GM18951 (cell line): ENCODE measurements around the gene ERBB3.
A peak's percentile ranks its signal among the peaks of the same experiment; 100 is the strongest.

Source experiments
- POLR2A ChIP-seq: IDR thresholded peaks from 4 replicates; pipeline ENCODE4 v1.6.1; 2011; ENCODE audit warnings: mild to moderate bottlenecking; ENCODE audit not compliant: insufficient read length, insufficient read depth; ENCODE audit errors: extremely low read depth
- in situ Hi-C: fragments of 300-500 bp; cut with MboI; formaldehyde crosslinking; loops from one replicate; pipeline ENCODE4 v1.12.0; 2022; ENCODE audit warnings: low sequenced_read_pairs, mixed read lengths, inconsistent platforms; ENCODE audit not compliant: unreplicated experiment

The ERBB3 gene

GRCh38 chr12:56086608-56087007 lies 6.6 kb downstream of the ERBB3 start:
- in situ Hi-C loops = no loop called here

GRCh38 chr12:56087220-56087619 lies 7.3 kb downstream of the ERBB3 start:
- in situ Hi-C loops = no loop called here

More at GRCh38 chr12:56086608-56087007, 6.6 kb downstream of the ERBB3 start:
- TF ChIP-seq POLR2A = no peak

GRCh38 chr12:56097738-56098137 lies 17.8 kb downstream of the ERBB3 start:
- no peak for TF ChIP-seq POLR2A
- in situ Hi-C loops = no loop called here

More at GRCh38 chr12:56087220-56087619, 7.3 kb downstream of the ERBB3 start:
- no peak for TF ChIP-seq POLR2A

- no peak for TF ChIP-seq POLR2A
- in situ Hi-C loops = no loop called here
Measured at GRCh38 chr12:56098592-56098991, 18.6 kb downstream of the ERBB3 start.

GRCh38 chr12:56099787-56100186 lies 19.8 kb downstream of the ERBB3 start:
- no peak for TF ChIP-seq POLR2A
- in situ Hi-C loops = loop anchor here (10.0 kb wide), 1 partner anchor 105 kb away; the partner anchor contains the start of gene SUOX

- in situ Hi-C loops = loop anchor here (10.0 kb wide), 1 partner anchor 106 kb away; the partner anchor contains the start of gene SUOX
- TF ChIP-seq POLR2A = no peak
Measured at GRCh38 chr12:56101045-56101444, 21.1 kb downstream of the ERBB3 start.

GRCh38 chr12:56102683-56103065 lies 22.7 kb downstream of the ERBB3 start:
- in situ Hi-C loops = loop anchor here (10.0 kb wide), 1 partner anchor 108 kb away; the partner anchor contains the start of gene SUOX
- no peak for TF ChIP-seq POLR2A

GRCh38 chr12:56103066-56103711 lies 23.2 kb downstream of the ERBB3 start:
- no peak for TF ChIP-seq POLR2A
- in situ Hi-C loops = loop anchor here (10.0 kb wide), 1 partner anchor 108 kb away; the partner anchor contains the start of gene SUOX

GRCh38 chr12:56103823-56104108 lies 23.8 kb downstream of the ERBB3 start:
- TF ChIP-seq POLR2A = no peak
- in situ Hi-C loops = loop anchor here (10.0 kb wide), 1 partner anchor 109 kb away; the partner anchor contains the start of gene SUOX

GRCh38 chr12:56104109-56104814 lies 24.3 kb downstream of the ERBB3 start, which contains the start of gene PA2G4:
PA2G4 (plus strand) TSS chr12:56104559; CDS start chr12:56104738, 179 bp downstream.
- in situ Hi-C loops = loop anchor here (10.0 kb wide), 1 partner anchor 109 kb away; the partner anchor contains the start of gene SUOX
- peak; percentile 92 for TF ChIP-seq POLR2A

- in situ Hi-C loops = loop anchor here (10.0 kb wide), 1 partner anchor 110 kb away; the partner anchor contains the start of gene SUOX
- no peak for TF ChIP-seq POLR2A
Measured at GRCh38 chr12:56104815-56105608, 25.0 kb downstream of the ERBB3 start.

GRCh38 chr12:56105609-56105902 lies 25.6 kb downstream of the ERBB3 start:
- TF ChIP-seq POLR2A = no peak
- in situ Hi-C loops = loop anchor here (10.0 kb wide), 1 partner anchor 111 kb away; the partner anchor contains the start of gene SUOX

- in situ Hi-C loops = loop anchor here (10.0 kb wide), 1 partner anchor 112 kb away; the partner anchor contains the start of gene SUOX
- no peak for TF ChIP-seq POLR2A
Measured at GRCh38 chr12:56107242-56107641, 27.3 kb downstream of the ERBB3 start.
